OCI-LY1 (cell line): ENCODE results near the gene CDH2.

Experiments
- CTCF ChIP-seq: fragments of 200-600 bp; sonication (generic), shearing (Covaris generic); IDR thresholded peaks from 2 replicates; pipeline ENCODE4 v1.5.1; 2017; ENCODE audit warnings: mild to moderate bottlenecking, antibody characterized with exemption, low read length, moderate library complexity, mixed read lengths
- EZH2 ChIP-seq: fragments of 200-600 bp; sonication (generic), shearing (Covaris generic); IDR thresholded peaks from 2 replicates; pipeline ENCODE4 v1.8.0; 2017; ENCODE audit warnings: borderline replicate concordance, mixed run types, mild to moderate bottlenecking, antibody characterized with exemption, low read length, moderate library complexity, mixed read lengths

DNA sequence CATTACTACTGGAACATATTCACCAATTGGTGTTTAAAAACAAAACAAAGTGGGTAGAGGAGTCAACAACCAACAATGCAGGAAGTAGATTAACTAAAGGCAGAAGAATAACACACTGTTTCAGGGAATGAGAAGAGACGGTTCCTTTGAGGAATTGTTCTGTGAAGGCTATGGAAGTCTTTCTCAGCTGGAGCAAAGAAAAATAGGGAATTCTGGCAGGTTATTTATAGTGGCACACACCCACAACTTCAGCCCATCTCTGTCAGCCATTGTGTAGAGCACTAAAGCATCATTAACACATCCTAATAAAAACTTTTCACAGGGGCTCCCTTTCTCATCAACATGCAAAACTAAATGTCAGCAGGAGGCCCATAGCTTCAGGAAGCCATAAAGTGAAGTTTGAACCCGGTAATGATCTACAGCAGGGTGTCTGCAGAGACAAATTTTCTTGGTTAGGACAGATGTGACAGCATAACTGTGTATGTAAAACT is 113.6 kb downstream of the CDH2 start:
- no peak for TF ChIP-seq CTCF
- no peak for TF ChIP-seq EZH2
